Karpas-422 (cell line): Measurements from ENCODE around the gene RSPRY1. TPM values are rescaled to one million over a fixed set of nuclear protein-coding genes. Genes with fewer than 3 reads are reported as not detected.
A peak's percentile ranks its signal among the peaks of the same experiment; 100 is the strongest.
"Not testable (repeated sequence)": the region's sequence is repeated elsewhere in the genome, so short reads cannot be mapped to it uniquely, and the experiment has no call there.

ENCODE experiments used
- DNase-seq: peaks from one replicate; pipeline ENCODE4 v3.0.0-alpha.2; 2015
- H2AFZ ChIP-seq: fragments of 200-600 bp; sonication (generic); 2 replicates; pipeline ENCODE4 v1.6.1; 2014; ENCODE audit warnings: antibody characterized with exemption, low read length, mixed read lengths
- H3K27ac ChIP-seq: fragments of 200-600 bp; sonication (generic); 2 replicates; pipeline ENCODE4 v1.5.1; 2014; ENCODE audit warnings: mild to moderate bottlenecking, low read length, moderate library complexity
- H3K27me3 ChIP-seq: fragments of 200-600 bp; sonication (generic); 2 replicates; pipeline ENCODE4 v1.6.1; 2014; ENCODE audit warnings: low read length, mixed read lengths
- H3K36me3 ChIP-seq: fragments of 200-600 bp; sonication (generic); 2 replicates; pipeline ENCODE4 v1.6.1; 2014; ENCODE audit warnings: low read length, mixed read lengths; ENCODE audit not compliant: insufficient read depth
- H3K4me1 ChIP-seq: fragments of 200-600 bp; sonication (generic); 2 replicates; pipeline ENCODE4 v1.6.1; 2014; ENCODE audit warnings: mild to moderate bottlenecking, low read length, mixed read lengths
- H3K4me2 ChIP-seq: fragments of 200-600 bp; sonication (generic); 2 replicates; pipeline ENCODE4 v1.6.1; 2014; ENCODE audit warnings: low read length, low read depth, mild to moderate bottlenecking; ENCODE audit not compliant: poor library complexity, severe bottlenecking
- H3K4me3 ChIP-seq: fragments of 200-600 bp; sonication (generic); 2 replicates; pipeline ENCODE4 v1.5.1; 2014; ENCODE audit warnings: mild to moderate bottlenecking, antibody characterized with exemption, low read length, mixed read lengths
- H3K79me2 ChIP-seq: fragments of 200-600 bp; sonication (generic); 2 replicates; pipeline ENCODE4 v1.6.1; 2014; ENCODE audit warnings: mild to moderate bottlenecking, low read length, mixed read lengths
- H3K9ac ChIP-seq: fragments of 200-600 bp; sonication (generic); 2 replicates; pipeline ENCODE4 v1.6.0; 2014; ENCODE audit warnings: low read length
- H3K9me2 ChIP-seq: fragments of 200-600 bp; sonication (generic), shearing (Covaris generic); replicated peaks from 2 replicates; pipeline ENCODE4 v1.6.0; 2014; ENCODE audit warnings: mild to moderate bottlenecking, low read length, moderate library complexity; ENCODE audit not compliant: insufficient read depth
- H3K9me3 ChIP-seq: fragments of 300-700, 200-600 bp; sonication (generic); 2 replicates; pipeline ENCODE4 v1.6.1; 2014; ENCODE audit warnings: low read length, mixed read lengths
- H4K20me1 ChIP-seq: fragments of 200-600 bp; sonication (generic); 2 replicates; pipeline ENCODE4 v1.6.1; 2014; ENCODE audit warnings: mild to moderate bottlenecking, antibody characterized with exemption, low read length, low read depth; ENCODE audit not compliant: insufficient read depth
- total RNA-seq: library from RNA; depleted of rRNA; stranded (reverse); fragments of >200 nt; shearing (Covaris generic); gene quantifications from 2 replicates; pipeline ENCODE4 v1.2.3, GENCODE V29; 2014; ENCODE audit warnings: low replicate concordance

The RSPRY1 gene
- total RNA-seq, 1 experiment from 2014 or later, result 26.4 TPM

DNA sequence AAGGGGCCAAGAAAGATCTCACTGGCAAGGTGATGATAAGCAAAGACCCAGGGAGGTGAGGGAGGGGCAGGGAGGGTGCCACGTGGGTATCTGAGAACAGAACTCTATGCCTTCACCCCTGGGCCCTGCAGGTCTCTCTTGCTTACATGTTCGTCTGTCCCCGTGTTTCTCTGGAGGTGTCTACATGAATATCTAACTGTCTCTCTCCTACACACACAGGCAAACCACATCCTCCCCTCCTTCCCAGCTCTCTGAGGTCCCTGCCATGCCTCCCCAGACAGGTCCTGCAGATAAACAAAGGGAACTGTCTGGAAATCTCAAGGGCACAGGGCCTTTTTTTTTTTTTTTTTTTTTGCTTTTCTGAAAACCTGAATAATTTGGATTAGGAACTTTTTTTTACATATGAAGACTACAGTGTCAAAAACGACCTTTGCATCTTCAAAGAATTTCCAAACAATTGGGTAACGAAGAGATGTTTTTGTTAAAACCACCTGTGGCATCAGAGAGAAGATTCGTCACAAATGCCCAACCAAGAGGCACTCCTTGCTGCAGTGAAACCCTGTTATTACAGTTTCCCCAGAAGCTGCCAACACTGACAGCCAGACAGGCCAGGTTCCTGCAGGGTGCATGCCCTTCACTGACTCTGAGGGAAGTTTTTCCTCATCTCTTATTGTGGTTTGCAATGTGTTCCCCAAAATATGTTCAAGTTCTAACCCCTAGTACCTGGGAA, 80.6 kb downstream of the RSPRY1 start:
- Histone ChIP-seq H3K4me1 (no peaks in the 10 kb centered on the region), H3K36me3 (no peaks in the 10 kb centered on the region), H4K20me1 (no peaks in the 10 kb centered on the region), H3K9me2 (no peaks in the 10 kb centered on the region), H3K4me2 (no peak overlapping the region), H2AFZ (no peak overlapping the region), H3K4me3 (no peak overlapping the region), H3K9me3 (no peaks in the 10 kb centered on the region), H3K27me3 (no peaks in the 10 kb centered on the region), H3K27ac (no peak overlapping the region), H3K79me2 (no peaks in the 10 kb centered on the region), H3K9ac (no peak overlapping the region)
- DNase-seq, result no peak

DNA sequence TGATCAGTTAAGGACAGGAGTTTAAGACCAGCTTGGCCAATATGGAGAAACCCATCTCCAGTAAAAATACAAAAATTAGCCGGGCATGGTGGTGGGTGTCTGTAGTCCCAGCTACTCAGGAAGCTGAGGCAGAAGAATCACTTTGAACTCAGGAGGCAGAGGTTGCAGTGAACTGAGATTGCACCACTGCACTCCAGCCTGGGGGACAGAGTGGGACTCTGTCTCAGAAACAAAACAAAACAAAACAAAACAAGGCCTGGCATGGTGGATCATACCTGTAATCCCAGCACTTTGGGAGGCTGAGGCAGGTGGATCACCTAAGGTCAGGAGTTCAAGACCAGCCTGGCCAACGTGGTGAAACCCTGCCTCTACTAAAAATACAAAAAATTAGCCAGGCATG, 81.2 kb downstream of the RSPRY1 start:
- not testable (repeated sequence) for H3K9me3 ChIP-seq, H3K27ac ChIP-seq, H3K36me3 ChIP-seq, H3K79me2 ChIP-seq, H3K9ac ChIP-seq, H4K20me1 ChIP-seq, H3K4me2 ChIP-seq, DNase-seq, H3K9me2 ChIP-seq, H3K27me3 ChIP-seq, H3K4me1 ChIP-seq, H3K4me3 ChIP-seq, H2AFZ ChIP-seq

DNA sequence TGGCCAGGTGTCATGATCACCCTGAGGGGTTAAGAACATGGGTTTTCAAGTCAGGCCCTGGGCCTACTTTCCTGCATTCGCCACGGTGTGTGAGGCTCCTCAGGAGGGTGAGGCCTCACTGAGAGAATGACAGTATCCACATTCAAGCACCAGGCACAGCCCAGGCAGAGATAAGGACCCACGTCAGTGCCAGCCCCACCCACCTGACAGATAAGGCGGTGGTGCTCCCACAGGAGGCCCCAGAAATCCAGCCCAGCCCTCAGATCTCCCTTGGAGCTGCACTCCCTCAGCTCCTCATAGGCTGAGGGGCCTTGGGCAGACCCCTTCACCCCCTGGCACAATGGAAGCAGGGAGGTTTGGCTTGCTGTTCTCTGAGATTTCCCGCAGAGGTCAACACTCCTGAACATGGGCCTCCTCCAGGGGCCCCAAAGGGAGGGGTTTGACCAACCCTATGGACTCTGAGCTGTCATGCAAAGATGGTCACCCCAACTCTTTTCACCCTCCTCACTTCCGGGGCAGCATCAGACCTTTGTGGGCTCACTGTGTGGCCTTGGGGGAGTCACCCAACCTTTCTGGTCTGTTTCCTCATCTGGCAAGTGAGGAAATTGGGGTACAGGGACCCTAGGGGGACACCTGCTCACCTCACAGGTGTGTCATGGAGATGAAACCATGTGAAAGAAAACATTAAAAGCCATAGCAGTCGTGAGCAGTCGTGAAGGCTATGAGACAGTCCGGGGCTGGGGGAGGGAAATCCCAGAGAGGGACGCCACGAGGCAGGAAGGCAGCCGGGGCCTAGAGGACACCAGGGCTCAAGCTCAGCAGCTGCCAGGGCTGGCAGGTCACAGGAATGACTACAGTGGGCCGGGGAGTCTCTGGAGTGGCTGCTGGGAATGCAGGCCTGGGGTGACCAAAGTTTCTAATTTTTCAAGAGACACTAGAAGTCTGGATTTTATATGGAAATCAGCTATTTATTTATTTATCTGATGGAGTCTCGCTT, 83.0 kb downstream of the RSPRY1 start:
- no peaks in the 10 kb centered on the region for H3K79me2 ChIP-seq
- no peak overlapping the region for H3K4me3 ChIP-seq
- no peaks in the 10 kb centered on the region for H3K4me1 ChIP-seq
- H3K36me3 ChIP-seq, result no peaks in the 10 kb centered on the region
- no peaks in the 10 kb centered on the region for H3K9me3 ChIP-seq
- no peak overlapping the region for H3K27ac ChIP-seq
- peak overlapping the region; percentile 50; the same call in 1 of the 2 replicates for H2AFZ ChIP-seq
- no peak for DNase-seq
- H4K20me1 ChIP-seq, result no peaks in the 10 kb centered on the region
- no peak overlapping the region for H3K9ac ChIP-seq
- H3K4me2 ChIP-seq, result no peak overlapping the region
- H3K27me3 ChIP-seq, result no peaks in the 10 kb centered on the region
- no peaks in the 10 kb centered on the region for H3K9me2 ChIP-seq

DNA sequence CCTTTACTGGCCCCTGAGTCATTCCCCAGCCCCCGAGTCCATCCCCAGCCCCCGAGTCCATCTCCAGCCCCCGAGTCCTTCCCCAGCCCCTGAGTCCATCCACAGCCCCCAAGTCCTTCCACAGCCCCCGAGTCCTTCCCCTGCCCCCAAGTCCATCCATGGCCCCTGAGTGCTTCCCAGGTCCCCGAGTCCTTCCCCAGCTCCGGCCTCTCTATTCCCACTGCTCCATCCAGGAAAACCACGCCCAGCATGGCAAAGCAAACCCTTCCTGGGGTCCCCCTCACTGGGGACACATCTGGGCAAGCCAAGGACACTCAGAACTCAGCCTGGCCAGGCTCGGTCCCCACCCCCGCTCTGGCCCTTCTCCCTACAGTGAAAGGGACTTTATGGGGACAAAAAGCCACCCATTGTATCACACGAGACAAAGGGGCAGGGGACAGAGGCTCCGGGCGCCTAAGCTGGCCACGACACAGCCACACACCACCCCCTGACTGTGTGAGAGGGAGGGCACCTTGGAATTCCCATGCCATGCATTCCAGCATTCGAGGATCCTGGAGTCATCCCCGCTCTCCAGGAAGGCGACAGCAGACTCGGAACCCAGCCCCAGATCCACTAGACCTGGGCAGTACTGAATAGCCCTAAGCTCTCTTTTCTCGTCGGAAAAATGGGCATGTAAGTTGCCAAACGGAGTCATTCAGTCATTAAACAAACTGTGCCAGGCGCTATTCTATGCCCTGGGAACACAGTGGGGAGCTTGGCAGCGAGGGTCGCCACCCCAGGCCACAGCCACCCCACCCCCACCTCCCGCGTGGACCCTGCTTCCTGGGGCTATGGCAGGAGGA, 84.3 kb downstream of the RSPRY1 start:
- H3K36me3 ChIP-seq, result no peaks in the 10 kb centered on the region
- H4K20me1 ChIP-seq, result no peaks in the 10 kb centered on the region
- H3K9ac ChIP-seq, result no peak overlapping the region
- no peaks in the 10 kb centered on the region for H3K9me2 ChIP-seq
- H3K27ac ChIP-seq, result no peak overlapping the region
- H3K27me3 ChIP-seq, result no peaks in the 10 kb centered on the region
- DNase-seq, result no peak
- H3K4me1 ChIP-seq, result no peaks in the 10 kb centered on the region
- H3K4me3 ChIP-seq, result no peak overlapping the region
- no peaks in the 10 kb centered on the region for H3K79me2 ChIP-seq
- H3K9me3 ChIP-seq, result no peaks in the 10 kb centered on the region
- no peak overlapping the region for H3K4me2 ChIP-seq
- no peak overlapping the region for H2AFZ ChIP-seq

DNA sequence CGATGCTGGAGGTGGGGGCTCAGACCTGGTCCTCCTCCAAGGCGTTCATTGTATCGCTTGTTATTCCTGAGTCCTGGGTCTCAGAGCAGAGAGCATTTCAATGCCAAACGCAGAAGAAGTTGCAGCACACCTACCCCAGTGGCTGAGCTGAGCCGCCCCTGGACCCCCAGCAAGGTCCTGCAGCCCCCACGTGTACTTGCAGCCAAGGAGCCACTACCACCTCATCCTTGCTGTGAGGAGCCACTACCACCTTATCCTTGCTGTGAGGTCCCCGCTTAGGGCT, 84.9 kb downstream of the RSPRY1 start:
- Histone ChIP-seq H3K79me2 (no peaks in the 10 kb centered on the region), H3K27ac (no peak overlapping the region), H3K4me1 (no peaks in the 10 kb centered on the region), H3K4me3 (no peak overlapping the region), H3K27me3 (no peaks in the 10 kb centered on the region), H3K9me3 (no peaks in the 10 kb centered on the region), H3K36me3 (no peaks in the 10 kb centered on the region), H3K4me2 (no peak overlapping the region), H3K9me2 (no peaks in the 10 kb centered on the region), H3K9ac (no peak overlapping the region), H4K20me1 (no peaks in the 10 kb centered on the region), H2AFZ (no peak overlapping the region)
- DNase-seq, result no peak

DNA sequence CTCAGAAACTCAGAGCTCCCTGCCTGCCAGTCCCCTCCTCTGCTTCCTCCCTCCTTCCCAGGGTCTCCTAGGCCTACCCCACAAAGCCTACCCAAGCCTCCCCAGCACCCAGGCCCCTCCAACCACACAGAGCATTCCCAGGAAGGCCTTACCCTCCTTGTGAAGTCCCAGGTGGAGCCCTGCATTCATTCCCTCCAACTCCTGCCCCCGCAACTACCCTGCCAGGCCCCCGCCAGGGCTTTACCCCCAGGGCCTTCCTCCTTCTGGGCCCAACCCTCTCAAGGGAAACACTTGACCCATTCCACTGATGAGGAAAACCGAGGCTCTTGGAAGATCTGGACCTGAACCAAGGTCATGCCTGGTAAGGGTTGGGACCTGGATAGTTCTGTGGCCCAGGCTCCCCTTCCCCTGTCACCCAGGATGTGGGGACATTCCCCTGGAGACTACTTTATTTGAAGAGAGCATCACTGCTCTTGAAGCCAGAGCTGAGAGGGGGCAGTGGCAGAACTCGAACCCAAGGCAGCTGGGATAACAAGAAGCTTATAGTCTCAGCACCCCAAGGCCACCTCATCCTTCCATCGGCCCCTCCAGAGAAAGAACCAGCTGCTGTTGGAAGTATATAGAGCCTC, 85.9 kb downstream of the RSPRY1 start:
- H3K36me3 ChIP-seq, result no peaks in the 10 kb centered on the region
- H3K9me2 ChIP-seq, result no peaks in the 10 kb centered on the region
- no peak overlapping the region for H3K4me3 ChIP-seq
- no peaks in the 10 kb centered on the region for H3K79me2 ChIP-seq
- no peak overlapping the region for H3K4me2 ChIP-seq
- DNase-seq, result no peak
- H3K9ac ChIP-seq, result no peak overlapping the region
- H3K27ac ChIP-seq, result no peak overlapping the region
- H3K4me1 ChIP-seq, result no peaks in the 10 kb centered on the region
- H4K20me1 ChIP-seq, result no peaks in the 10 kb centered on the region
- H3K27me3 ChIP-seq, result no peaks in the 10 kb centered on the region
- H3K9me3 ChIP-seq, result no peaks in the 10 kb centered on the region
- no peak overlapping the region for H2AFZ ChIP-seq

DNA sequence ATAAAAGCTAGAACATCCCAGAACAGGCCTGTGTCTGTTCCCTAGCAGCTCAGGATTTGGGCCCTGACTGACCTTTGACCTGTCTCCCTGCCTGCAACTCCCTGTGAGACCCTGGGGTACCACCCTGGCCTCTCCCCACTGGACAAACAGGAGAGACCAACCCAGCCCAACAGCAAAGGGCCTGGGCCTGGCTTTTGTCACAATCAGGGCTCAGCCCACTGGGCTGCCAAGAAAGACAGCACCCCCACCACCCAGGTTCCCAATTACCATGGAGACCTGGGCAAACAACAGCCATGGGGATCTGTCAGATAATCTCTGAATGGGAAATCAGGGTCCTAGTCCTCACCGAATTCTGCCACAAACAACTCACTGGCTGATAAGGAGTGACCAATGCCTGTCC, 87.2 kb downstream of the RSPRY1 start:
- H4K20me1 ChIP-seq, result no peaks in the 10 kb centered on the region
- no peak overlapping the region for H2AFZ ChIP-seq
- H3K27ac ChIP-seq, result no peak overlapping the region
- no peaks in the 10 kb centered on the region for H3K9me3 ChIP-seq
- no peaks in the 10 kb centered on the region for H3K4me1 ChIP-seq
- no peaks in the 10 kb centered on the region for H3K27me3 ChIP-seq
- no peaks in the 10 kb centered on the region for H3K36me3 ChIP-seq
- no peaks in the 10 kb centered on the region for H3K9me2 ChIP-seq
- H3K4me2 ChIP-seq, result no peak overlapping the region
- H3K79me2 ChIP-seq, result no peaks in the 10 kb centered on the region
- no peak for DNase-seq
- no peak overlapping the region for H3K4me3 ChIP-seq
- no peak overlapping the region for H3K9ac ChIP-seq
